ENCODE data around the gene ACACA.

Gene ACACA

GRCh38 chr17:37116671-37117185 is 289.9 kb downstream of the ACACA start:
- peaks cover 70% of the 10 kb centered on the region for H3K36me3 ChIP-seq (ENCODE audit: control insufficient read depth, low read length)
- no peak overlapping the region for H3K27ac ChIP-seq (ENCODE audit: low read depth, low read length)
- H3K4me2 ChIP-seq (ENCODE audit: low read length), result no peak overlapping the region
- H3K9me2 ChIP-seq (replicated peaks; ENCODE audit: control insufficient read depth, low read length), result no peaks in the 10 kb centered on the region
- no peak overlapping the region for H3K4me3 ChIP-seq (ENCODE audit: low read length)
- H3F3A ChIP-seq (ENCODE audit: control insufficient read depth, insufficient read depth), result no peaks in the 10 kb centered on the region
- no peaks in the 10 kb centered on the region for H3K79me2 ChIP-seq (ENCODE audit: control insufficient read depth, low read length)
- no peaks in the 10 kb centered on the region for H4K20me1 ChIP-seq (ENCODE audit: control insufficient read depth, insufficient read depth, low read depth, low read length)
- H3K27me3 ChIP-seq (ENCODE audit: control insufficient read depth, low read length), result no peaks in the 10 kb centered on the region
- TF ChIP-seq EZH2phosphoT487 (IDR thresholded peaks at IDR 0.05; ENCODE audit: borderline replicate concordance, low read length), result no peak
- TF ChIP-seq CTCF (IDR thresholded peaks at IDR 0.05; ENCODE audit: low read depth, low read length, poor library complexity, severe bottlenecking), result no peak
- H3K4me1 ChIP-seq (ENCODE audit: control insufficient read depth, low read length), result no peaks in the 10 kb centered on the region
- no peaks in the 10 kb centered on the region for H3K9me3 ChIP-seq (ENCODE audit: control insufficient read depth, insufficient read depth, low read length)

- no peak for TF ChIP-seq EZH2phosphoT487 (IDR thresholded peaks at IDR 0.05; ENCODE audit: borderline replicate concordance, low read length)
- TF ChIP-seq CTCF (IDR thresholded peaks at IDR 0.05; ENCODE audit: low read depth, low read length, poor library complexity, severe bottlenecking), result no peak
- Histone ChIP-seq H3K36me3 (ENCODE audit: control insufficient read depth, low read length) (peaks cover 79% of the 10 kb centered on the region), H3F3A (ENCODE audit: control insufficient read depth, insufficient read depth) (no peaks in the 10 kb centered on the region)
Observed at GRCh38 chr17:37111329-37111728, 295.3 kb downstream of the ACACA start.

GRCh38 chr17:37110746-37111145 is 295.9 kb downstream of the ACACA start:
- Histone ChIP-seq H3K4me3 (ENCODE audit: low read length) (no peak overlapping the region), H3K4me1 (ENCODE audit: control insufficient read depth, low read length) (no peaks in the 10 kb centered on the region), H3K4me2 (ENCODE audit: low read length) (no peak overlapping the region), H4K20me1 (ENCODE audit: control insufficient read depth, insufficient read depth, low read depth, low read length) (no peaks in the 10 kb centered on the region), H3K27me3 (ENCODE audit: control insufficient read depth, low read length) (no peaks in the 10 kb centered on the region), H3K9me3 (ENCODE audit: control insufficient read depth, insufficient read depth, low read length) (no peaks in the 10 kb centered on the region), H3K9me2 (replicated peaks; ENCODE audit: control insufficient read depth, low read length) (no peaks in the 10 kb centered on the region), H3F3A (ENCODE audit: control insufficient read depth, insufficient read depth) (no peaks in the 10 kb centered on the region), H3K27ac (ENCODE audit: low read depth, low read length) (no peak overlapping the region), H3K79me2 (ENCODE audit: control insufficient read depth, low read length) (no peaks in the 10 kb centered on the region), H3K36me3 (ENCODE audit: control insufficient read depth, low read length) (peaks cover 76% of the 10 kb centered on the region)
- TF ChIP-seq CTCF (IDR thresholded peaks at IDR 0.05; ENCODE audit: low read depth, low read length, poor library complexity, severe bottlenecking), result no peak
- no peak for TF ChIP-seq EZH2phosphoT487 (IDR thresholded peaks at IDR 0.05; ENCODE audit: borderline replicate concordance, low read length)

More at GRCh38 chr17:37111329-37111728, 295.3 kb downstream of the ACACA start:
- no peaks in the 10 kb centered on the region for H3K4me1 ChIP-seq (ENCODE audit: control insufficient read depth, low read length)
- no peak overlapping the region for H3K27ac ChIP-seq (ENCODE audit: low read depth, low read length)
- no peaks in the 10 kb centered on the region for H3K79me2 ChIP-seq (ENCODE audit: control insufficient read depth, low read length)
- H3K9me2 ChIP-seq (replicated peaks; ENCODE audit: control insufficient read depth, low read length), result no peaks in the 10 kb centered on the region
- no peaks in the 10 kb centered on the region for H3K27me3 ChIP-seq (ENCODE audit: control insufficient read depth, low read length)
- H3K9me3 ChIP-seq (ENCODE audit: control insufficient read depth, insufficient read depth, low read length), result no peaks in the 10 kb centered on the region
- no peak overlapping the region for H3K4me3 ChIP-seq (ENCODE audit: low read length)
- no peak overlapping the region for H3K4me2 ChIP-seq (ENCODE audit: low read length)
- no peaks in the 10 kb centered on the region for H4K20me1 ChIP-seq (ENCODE audit: control insufficient read depth, insufficient read depth, low read depth, low read length)

Measured in DOHH2 (cell line).